Calu3 (cell line): ENCODE results near the gene CNOT2. TPM values are rescaled to one million over a fixed set of nuclear protein-coding genes. Genes with fewer than 3 reads are reported as not detected.

Source experiments
- BruUV-seq: library from RNA; stranded (reverse); fragments of 400-500 nt; replicated peaks from 2 replicates; lab custom pipeline; 2021; lab: Mats Ljungman, UMichigan
- CTCF ChIA-PET: fragments of 300-600 bp; sonication (Branson Sonifier 250); formaldehyde crosslinking; loops from one replicate; lab custom pipeline; 2022; ENCODE audit warnings: antibody characterized with exemption; lab: Charles Lee
- DNase-seq: peaks from one replicate; pipeline ENCODE4 v3.0.0; 2022
- H3K27ac Mint-ChIP-seq: one replicate; pipeline ENCODE4 v1.8.0; 2022; ENCODE audit warnings: mixed read lengths; ENCODE audit not compliant: unreplicated experiment
- H3K27me3 Mint-ChIP-seq: one replicate; pipeline ENCODE4 v1.8.0; 2022; ENCODE audit warnings: mixed read lengths; ENCODE audit not compliant: unreplicated experiment
- H3K36me3 Mint-ChIP-seq: one replicate; pipeline ENCODE4 v1.8.0; 2022; ENCODE audit warnings: mild to moderate bottlenecking, moderate library complexity, mixed read lengths; ENCODE audit not compliant: insufficient read depth, unreplicated experiment
- H3K4me1 Mint-ChIP-seq: one replicate; pipeline ENCODE4 v1.8.0; 2022; ENCODE audit warnings: mild to moderate bottlenecking, low read depth, mixed read lengths; ENCODE audit not compliant: unreplicated experiment
- H3K4me3 Mint-ChIP-seq: one replicate; pipeline ENCODE4 v1.8.0; 2022; ENCODE audit warnings: mild to moderate bottlenecking, low read depth, moderate library complexity, mixed read lengths; ENCODE audit not compliant: unreplicated experiment
- H3K9me3 Mint-ChIP-seq: one replicate; pipeline ENCODE4 v1.8.0; 2022; ENCODE audit warnings: low read depth, mixed read lengths; ENCODE audit not compliant: unreplicated experiment
- CTCF ChIP-seq: fragments of 200-600 bp; IDR thresholded peaks from one replicate; pipeline ENCODE4 v1.8.0; 2022; ENCODE audit warnings: antibody characterized with exemption; ENCODE audit not compliant: unreplicated experiment
- intact Hi-C: fragments of 100-400 bp; cut with micrococcal nuclease; formaldehyde crosslinking; loops from one replicate; pipeline ENCODE4 v1.10.0; 2022; ENCODE audit not compliant: unreplicated experiment
- total RNA-seq: library from RNA; stranded (reverse); gene quantifications from 2 replicates; pipeline ENCODE4 v1.2.3, GENCODE V29; 2022

The CNOT2 gene
- total RNA-seq, 1 experiment from 2014 or later: 126 TPM

GRCh38 chr12:70398862-70399261, 155.6 kb downstream of the CNOT2 start:
- DNase-seq: no peak
- Mint-ChIP-seq H3K4me1 (no peaks in the 10 kb centered on the region), H3K4me3 (no peak overlapping the region), H3K27ac (no peak overlapping the region), H3K9me3 (no peaks in the 10 kb centered on the region), H3K27me3 (no peaks in the 10 kb centered on the region), H3K36me3 (no peaks in the 10 kb centered on the region)
- CTCF ChIA-PET: no interaction called here
- no peak for TF ChIP-seq CTCF
- BruUV-seq: no TSS peak
- intact Hi-C loops: loop anchor here (5.0 kb wide), 1 partner anchor 528 kb away; no protein-coding TSS in a partner anchor

DNA sequence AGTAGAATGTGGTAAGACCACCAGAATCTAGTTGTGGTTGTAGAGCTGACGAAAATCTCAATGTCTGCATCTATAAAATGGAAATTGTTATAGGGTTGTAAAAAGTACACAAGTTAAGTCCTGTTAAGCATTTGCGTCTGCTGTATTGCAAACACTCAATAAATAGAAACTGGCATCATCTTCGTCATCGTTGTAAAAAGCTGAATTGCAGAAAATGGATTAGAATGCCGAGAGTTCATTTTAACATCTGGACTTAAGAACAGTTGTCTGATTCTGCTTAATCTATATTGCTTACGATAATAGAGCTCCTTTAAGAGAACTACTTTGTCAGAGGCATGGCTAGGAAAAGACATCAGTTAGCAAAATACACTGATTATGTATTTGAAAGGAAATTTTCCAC, 156.1 kb downstream of the CNOT2 start:
- no peaks in the 10 kb centered on the region for H3K9me3 Mint-ChIP-seq
- CTCF ChIA-PET: no interaction called here
- TF ChIP-seq CTCF: no peak
- H3K27ac Mint-ChIP-seq: no peak overlapping the region
- H3K27me3 Mint-ChIP-seq: no peaks in the 10 kb centered on the region
- DNase-seq: no peak
- no peaks in the 10 kb centered on the region for H3K4me1 Mint-ChIP-seq
- BruUV-seq: no TSS peak
- H3K36me3 Mint-ChIP-seq: no peaks in the 10 kb centered on the region
- H3K4me3 Mint-ChIP-seq: no peak overlapping the region
- intact Hi-C loops: loop anchor here (5.0 kb wide), 1 partner anchor 528 kb away; no protein-coding TSS in a partner anchor

DNA sequence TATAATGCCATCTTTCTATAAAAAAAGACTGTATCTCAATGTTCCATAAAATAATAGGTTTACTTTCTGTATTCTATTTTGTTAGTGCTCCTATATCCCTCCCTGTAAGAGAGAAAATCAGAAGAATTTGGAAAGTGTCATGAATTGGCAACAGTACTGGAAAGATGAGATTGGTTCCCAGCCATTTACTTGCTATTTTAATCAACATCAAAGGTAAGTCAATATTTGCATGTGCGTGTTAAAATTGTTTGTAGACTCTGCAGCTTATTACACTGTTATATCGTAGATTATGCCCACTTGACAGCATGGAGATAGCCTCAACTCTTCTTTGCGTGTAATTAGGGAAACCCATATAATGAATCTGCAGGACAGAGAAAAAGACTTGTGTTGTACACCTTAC, 156.9 kb downstream of the CNOT2 start:
- H3K4me3 Mint-ChIP-seq: no peak overlapping the region
- H3K4me1 Mint-ChIP-seq: no peaks in the 10 kb centered on the region
- DNase-seq: no peak
- CTCF ChIA-PET: no interaction called here
- H3K27me3 Mint-ChIP-seq: no peaks in the 10 kb centered on the region
- H3K36me3 Mint-ChIP-seq: no peaks in the 10 kb centered on the region
- no TSS peak for BruUV-seq
- no peak overlapping the region for H3K27ac Mint-ChIP-seq
- intact Hi-C loops: no loop called here
- TF ChIP-seq CTCF: no peak
- H3K9me3 Mint-ChIP-seq: no peaks in the 10 kb centered on the region

GRCh38 chr12:70402597-70402996, 159.4 kb downstream of the CNOT2 start:
- Mint-ChIP-seq H3K9me3 (no peaks in the 10 kb centered on the region), H3K27me3 (no peaks in the 10 kb centered on the region), H3K36me3 (no peaks in the 10 kb centered on the region), H3K27ac (no peak overlapping the region), H3K4me3 (no peak overlapping the region), H3K4me1 (no peaks in the 10 kb centered on the region)
- CTCF ChIA-PET: interaction anchor here (0.7 kb wide), 1 partner anchor 918 kb away, joined by 3 read pairs; no protein-coding TSS in a partner anchor
- no peak for TF ChIP-seq CTCF
- no TSS peak for BruUV-seq
- intact Hi-C loops: no loop called here
- DNase-seq: no peak
